ENCODE results near the gene TMEM40.

GRCh38 chr3:12709334-12709733 is 49.7 kb downstream of the TMEM40 start:
- TF ChIP-seq CTCF (conservative IDR thresholded peaks at IDR 0.05 in 1 of 2, IDR thresholded peaks at IDR 0.05 in 1 of 2; ENCODE audit: extremely low read depth in 1 of 2, insufficient read depth in 1 of 2, low read depth in 1 of 2, low read length in 2 of 2): no peak
- no peak for TF ChIP-seq EZH2 (IDR thresholded peaks at IDR 0.05; ENCODE audit: borderline replicate concordance, low read length)
